SU-DHL-6 (cell line): ENCODE data around the gene RARB.

Experiments
- H2AFZ ChIP-seq: fragments of 200-600 bp; sonication (generic); 2 replicates; pipeline ENCODE4 v1.6.1; 2014; ENCODE audit warnings: low read depth, mild to moderate bottlenecking, moderate library complexity, mixed read lengths, antibody characterized with exemption, low read length; ENCODE audit not compliant: severe bottlenecking
- H3F3A ChIP-seq: fragments of 200-600 bp; shearing (Covaris generic); 2 replicates; pipeline ENCODE4 v1.6.0; 2016; ENCODE audit warnings: antibody characterized with exemption, mild to moderate bottlenecking; ENCODE audit not compliant: insufficient read depth
- H3K27ac ChIP-seq: fragments of 200-600 bp; sonication (generic); 2 replicates; pipeline ENCODE4 v1.5.1; 2016; ENCODE audit warnings: low read depth, mild to moderate bottlenecking, low read length, moderate library complexity, mixed read lengths
- H3K27me3 ChIP-seq: fragments of 200-600 bp; sonication (generic), shearing (Covaris generic); 2 replicates; pipeline ENCODE4 v1.6.0; 2014; ENCODE audit warnings: mild to moderate bottlenecking, low read length
- H3K36me3 ChIP-seq: fragments of 200-600 bp; sonication (generic); 2 replicates; pipeline ENCODE4 v1.6.1; 2014; ENCODE audit warnings: mild to moderate bottlenecking, low read length, mixed read lengths
- H3K4me2 ChIP-seq: fragments of 300-600, 200-600 bp; shearing (Covaris generic), sonication (generic); 2 replicates; pipeline ENCODE4 v1.6.0; 2014; ENCODE audit warnings: low read length, low read depth, mild to moderate bottlenecking; ENCODE audit not compliant: poor library complexity, severe bottlenecking
- H3K4me3 ChIP-seq: fragments of 200-600 bp; sonication (generic); 2 replicates; pipeline ENCODE4 v1.5.1; 2014; ENCODE audit warnings: antibody characterized with exemption, low read length, mild to moderate bottlenecking, mixed read lengths; ENCODE audit not compliant: insufficient read depth, poor library complexity, severe bottlenecking
- H3K79me2 ChIP-seq: fragments of 200-600 bp; sonication (generic); 2 replicates; pipeline ENCODE4 v1.6.1; 2014; ENCODE audit warnings: mild to moderate bottlenecking, low read length, moderate library complexity; ENCODE audit not compliant: insufficient read depth
- H3K9ac ChIP-seq: fragments of 200-600 bp; sonication (generic); 2 replicates; pipeline ENCODE4 v1.7.0; 2014; ENCODE audit warnings: mild to moderate bottlenecking, low read length
- H3K9me2 ChIP-seq: fragments of 200-600 bp; sonication (generic); replicated peaks from 2 replicates; pipeline ENCODE4 v1.6.1; 2014; ENCODE audit warnings: low read length; ENCODE audit not compliant: insufficient read depth
- H3K9me3 ChIP-seq: fragments of 200-600 bp; sonication (generic); 2 replicates; pipeline ENCODE4 v1.6.1; 2014; ENCODE audit warnings: low read length, mixed read lengths; ENCODE audit not compliant: insufficient read depth
- H4K20me1 ChIP-seq: fragments of 200-600 bp; sonication (generic); 2 replicates; pipeline ENCODE4 v1.6.1; 2014; ENCODE audit warnings: low read depth, mild to moderate bottlenecking, antibody characterized with exemption, low read length, moderate library complexity, mixed read lengths
- EZH2phosphoT487 ChIP-seq: fragments of 200-600 bp; sonication (generic), shearing (Covaris generic); conservative IDR thresholded peaks from 2 replicates; pipeline ENCODE4 v1.6.1; 2018; ENCODE audit warnings: mild to moderate bottlenecking, antibody characterized with exemption, low read length, moderate library complexity, mixed read lengths
- TF ChIP-seq, protein P1 (sequence below): fragments of 200-600 bp; sonication (generic); IDR thresholded peaks from one replicate; pipeline ENCODE4 v1.5.1; 2017; ENCODE audit warnings: antibody characterized with exemption, mild to moderate bottlenecking, low read length, moderate library complexity; ENCODE audit not compliant: insufficient read depth, poor library complexity, severe bottlenecking

Gene RARB

GRCh38 chr3:25423780-25424588 lies 4.1 kb upstream of the RARB start:
- Histone ChIP-seq H3K79me2 (no peaks in the 10 kb centered on the region), H3K9me3 (no peaks in the 10 kb centered on the region), H3K4me3 (no peak overlapping the region), H3K27me3 (no peaks in the 10 kb centered on the region), H3K36me3 (no peaks in the 10 kb centered on the region), H3F3A (no peaks in the 10 kb centered on the region), H2AFZ (no peak overlapping the region), H3K9ac (no peak overlapping the region), H3K4me2 (no peak overlapping the region), H3K9me2 (no peaks in the 10 kb centered on the region), H4K20me1 (no peaks in the 10 kb centered on the region), H3K27ac (no peak overlapping the region)
- no peak for TF ChIP-seq EZH2phosphoT487
- TF ChIP-seq, protein P1, sequence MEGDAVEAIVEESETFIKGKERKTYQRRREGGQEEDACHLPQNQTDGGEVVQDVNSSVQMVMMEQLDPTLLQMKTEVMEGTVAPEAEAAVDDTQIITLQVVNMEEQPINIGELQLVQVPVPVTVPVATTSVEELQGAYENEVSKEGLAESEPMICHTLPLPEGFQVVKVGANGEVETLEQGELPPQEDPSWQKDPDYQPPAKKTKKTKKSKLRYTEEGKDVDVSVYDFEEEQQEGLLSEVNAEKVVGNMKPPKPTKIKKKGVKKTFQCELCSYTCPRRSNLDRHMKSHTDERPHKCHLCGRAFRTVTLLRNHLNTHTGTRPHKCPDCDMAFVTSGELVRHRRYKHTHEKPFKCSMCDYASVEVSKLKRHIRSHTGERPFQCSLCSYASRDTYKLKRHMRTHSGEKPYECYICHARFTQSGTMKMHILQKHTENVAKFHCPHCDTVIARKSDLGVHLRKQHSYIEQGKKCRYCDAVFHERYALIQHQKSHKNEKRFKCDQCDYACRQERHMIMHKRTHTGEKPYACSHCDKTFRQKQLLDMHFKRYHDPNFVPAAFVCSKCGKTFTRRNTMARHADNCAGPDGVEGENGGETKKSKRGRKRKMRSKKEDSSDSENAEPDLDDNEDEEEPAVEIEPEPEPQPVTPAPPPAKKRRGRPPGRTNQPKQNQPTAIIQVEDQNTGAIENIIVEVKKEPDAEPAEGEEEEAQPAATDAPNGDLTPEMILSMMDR, result no peak

DNA sequence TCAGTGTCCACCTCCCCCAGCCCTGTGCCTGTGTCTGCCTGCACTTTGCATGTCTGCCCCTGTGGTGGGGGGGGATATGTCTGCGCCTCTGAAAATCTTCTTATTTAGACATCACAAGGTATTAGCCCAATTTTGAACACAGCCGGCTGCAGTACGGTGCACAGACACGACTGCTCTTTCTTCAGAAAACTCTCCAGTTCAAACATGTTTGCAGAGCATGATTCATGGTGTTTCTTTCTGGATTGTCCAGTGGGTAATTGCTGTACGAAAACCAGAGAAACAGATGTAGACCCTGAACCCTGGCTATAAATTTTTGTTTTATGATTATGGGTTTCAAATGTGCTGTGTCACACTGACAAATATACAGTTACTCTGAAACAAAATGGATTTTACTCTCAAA lies 3.4 kb upstream of the RARB start:
- Histone ChIP-seq H3K27ac (no peak overlapping the region), H3K79me2 (no peaks in the 10 kb centered on the region), H2AFZ (no peak overlapping the region), H3K4me3 (no peak overlapping the region), H3K36me3 (no peaks in the 10 kb centered on the region), H3K27me3 (no peaks in the 10 kb centered on the region), H3K9me3 (no peaks in the 10 kb centered on the region), H4K20me1 (no peaks in the 10 kb centered on the region), H3K9me2 (no peaks in the 10 kb centered on the region), H3K9ac (no peak overlapping the region), H3K4me2 (no peak overlapping the region), H3F3A (no peaks in the 10 kb centered on the region)
- TF ChIP-seq, protein P1, result no peak
- TF ChIP-seq EZH2phosphoT487, result no peak

DNA sequence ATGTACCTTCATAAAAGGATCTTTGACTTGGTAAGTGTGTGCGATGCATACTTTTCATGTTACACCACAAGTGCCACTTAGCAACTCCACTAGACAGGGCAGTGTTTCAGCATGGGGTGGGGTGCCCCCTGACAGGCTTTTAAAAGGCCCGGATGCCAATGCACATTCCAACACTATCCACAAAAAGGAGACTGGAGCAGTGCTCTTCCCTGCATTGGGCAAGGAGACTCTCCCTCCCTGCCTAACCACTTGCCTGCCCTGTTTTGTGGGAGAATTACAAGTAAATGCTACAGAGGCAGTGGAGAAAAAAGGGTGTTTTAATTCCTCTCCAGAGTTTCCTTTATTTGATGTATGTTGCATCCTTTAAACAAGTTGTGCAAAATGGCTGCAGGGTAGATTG lies 1.7 kb upstream of the RARB start:
- H3K27ac ChIP-seq, result no peak overlapping the region
- H3K9me2 ChIP-seq, result no peaks in the 10 kb centered on the region
- H2AFZ ChIP-seq, result no peak overlapping the region
- no peak overlapping the region for H3K9ac ChIP-seq
- H4K20me1 ChIP-seq, result no peaks in the 10 kb centered on the region
- no peaks in the 10 kb centered on the region for H3K36me3 ChIP-seq
- no peaks in the 10 kb centered on the region for H3K9me3 ChIP-seq
- TF ChIP-seq EZH2phosphoT487, result no peak
- TF ChIP-seq, protein P1, result no peak
- H3K27me3 ChIP-seq, result no peaks in the 10 kb centered on the region
- no peak overlapping the region for H3K4me2 ChIP-seq
- H3K4me3 ChIP-seq, result no peak overlapping the region
- no peaks in the 10 kb centered on the region for H3K79me2 ChIP-seq
- no peaks in the 10 kb centered on the region for H3F3A ChIP-seq
